GF-D8 (cell line): ENCODE measurements around the gene UBE2R2.
"Not testable (repeated sequence)": the region's sequence is repeated elsewhere in the genome, so short reads cannot be mapped to it uniquely, and the experiment has no call there.

Experiments used
- DNase-seq: peaks from one replicate; lab custom pipeline; 2025; lab: John Stamatoyannopoulos, UW

Gene UBE2R2

GRCh38 chr9:33799928-33800704 lies 16.8 kb upstream of the UBE2R2 start:
- no peak for DNase-seq

GRCh38 chr9:33800886-33801285 lies 16.1 kb upstream of the UBE2R2 start:
- no peak for DNase-seq

- not testable (repeated sequence) for DNase-seq
Measured at GRCh38 chr9:33801943-33802500, 14.9 kb upstream of the UBE2R2 start.

- not testable (repeated sequence) for DNase-seq
Measured at GRCh38 chr9:33804196-33804595, 12.8 kb upstream of the UBE2R2 start.

- not testable (repeated sequence) for DNase-seq
Measured at GRCh38 chr9:33807156-33807555, 9.8 kb upstream of the UBE2R2 start.

GRCh38 chr9:33808979-33809322 lies 8.0 kb upstream of the UBE2R2 start:
- DNase-seq: not testable (repeated sequence)

- no peak for DNase-seq
Measured at GRCh38 chr9:33809506-33809905, 7.5 kb upstream of the UBE2R2 start.

- peak; percentile 32 for DNase-seq
Measured at GRCh38 chr9:33813712-33814641, 3.0 kb upstream of the UBE2R2 start.

- DNase-seq: no peak
Measured at GRCh38 chr9:33815781-33816180, 1.2 kb upstream of the UBE2R2 start.

GRCh38 chr9:33817327-33818166 lies 587 bp downstream of the UBE2R2 start:
- no peak for DNase-seq

GRCh38 chr9:33818167-33818846 lies 1.3 kb downstream of the UBE2R2 start:
- DNase-seq: no peak

- no peak for DNase-seq
Measured at GRCh38 chr9:33818847-33819500, 2.0 kb downstream of the UBE2R2 start.

- DNase-seq: no peak
Measured at GRCh38 chr9:33820231-33820745, 3.3 kb downstream of the UBE2R2 start.

GRCh38 chr9:33823801-33824200 lies 6.8 kb downstream of the UBE2R2 start:
- DNase-seq: no peak

- DNase-seq: not testable (repeated sequence)
Measured at GRCh38 chr9:33827285-33827684, 10.3 kb downstream of the UBE2R2 start.

GRCh38 chr9:33829641-33830230 lies 12.8 kb downstream of the UBE2R2 start:
- not testable (repeated sequence) for DNase-seq

- DNase-seq: no peak
Measured at GRCh38 chr9:33835625-33836260, 18.8 kb downstream of the UBE2R2 start.

- DNase-seq: peak; percentile 74
Measured at GRCh38 chr9:33836261-33836660, 19.3 kb downstream of the UBE2R2 start.

- DNase-seq: no peak
Measured at GRCh38 chr9:33837138-33837537, 20.2 kb downstream of the UBE2R2 start.

- DNase-seq: no peak
Measured at GRCh38 chr9:33840381-33840780, 23.4 kb downstream of the UBE2R2 start.
